ENCODE data around the gene RBFOX1. TPM values are rescaled to one million over a fixed set of nuclear protein-coding genes. Genes with fewer than 3 reads are reported as not detected.

Gene RBFOX1
- not detected in 2 replicates for total RNA-seq

DNA sequence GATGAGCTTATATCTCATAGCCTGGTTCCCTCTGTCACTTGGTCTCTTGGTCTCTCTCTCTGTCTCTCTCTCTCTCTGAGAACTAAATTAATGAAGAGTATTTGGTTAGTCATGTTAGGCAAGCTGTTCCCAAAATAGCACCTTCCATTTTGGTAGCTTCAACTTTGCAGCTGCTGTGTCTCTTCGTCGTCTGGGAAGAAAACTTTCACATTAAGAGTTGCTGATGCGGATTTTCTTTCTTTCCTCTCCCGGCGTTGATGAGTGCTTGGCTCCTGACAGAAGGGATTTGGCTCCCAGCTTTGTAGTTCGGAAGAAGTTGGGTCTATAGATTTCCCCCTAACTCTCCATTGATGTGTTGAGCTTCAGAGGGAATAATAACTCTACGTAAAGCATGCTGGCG lies at the start of gene RBFOX1:
TSS of gene RBFOX1 (plus strand) at position 235 of the 400 bp plus-strand sequence.

